ENCODE data around the gene MSI2.

DNA sequence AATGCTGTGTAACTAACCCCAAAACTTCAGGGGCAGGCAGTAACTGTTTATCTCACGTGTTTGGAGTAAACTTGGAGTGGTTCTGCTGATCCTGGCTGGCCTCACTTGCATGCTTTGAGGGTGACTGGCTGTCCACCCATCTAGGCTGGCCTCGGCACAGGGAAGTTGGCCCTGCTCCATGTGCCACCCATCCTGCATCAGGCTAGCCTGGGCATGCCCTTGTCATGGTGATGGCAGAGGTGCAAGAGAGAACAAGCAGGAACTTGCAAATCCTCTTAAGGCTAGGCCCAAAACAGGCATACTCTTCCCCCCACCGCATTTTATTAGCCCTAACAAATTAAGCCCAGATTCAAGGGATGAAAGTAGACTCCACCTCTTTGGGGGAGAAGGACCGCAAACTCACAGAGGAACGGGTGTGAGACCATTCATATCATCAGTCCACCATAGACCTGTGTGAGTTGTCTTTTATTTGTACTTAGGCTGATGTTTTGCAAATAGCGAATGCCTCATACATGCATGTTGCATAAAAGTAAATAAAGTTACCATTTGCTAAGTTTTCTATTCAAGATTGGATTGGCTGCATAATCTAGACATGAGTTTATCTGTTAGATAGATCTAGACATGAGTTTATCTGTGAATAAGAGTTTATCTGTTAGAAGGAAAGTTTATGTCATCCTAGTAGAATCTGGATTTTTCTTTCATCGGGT is 267.8 kb downstream of the MSI2 start:
- no peak for TF ChIP-seq RAD21 (IDR thresholded peaks at IDR 0.05; ENCODE audit: low read depth)
- no peak for TF ChIP-seq EP300 (IDR thresholded peaks at IDR 0.05; ENCODE audit: borderline replicate concordance)
- TF ChIP-seq TAF1 (IDR thresholded peaks at IDR 0.05; ENCODE audit: low read depth) = no peak
- TF ChIP-seq MAX (IDR thresholded peaks at IDR 0.05) = no peak
- TF ChIP-seq FOXM1 (IDR thresholded peaks at IDR 0.05; ENCODE audit: borderline replicate concordance, low read depth) = no peak
- TF ChIP-seq, protein P1, sequence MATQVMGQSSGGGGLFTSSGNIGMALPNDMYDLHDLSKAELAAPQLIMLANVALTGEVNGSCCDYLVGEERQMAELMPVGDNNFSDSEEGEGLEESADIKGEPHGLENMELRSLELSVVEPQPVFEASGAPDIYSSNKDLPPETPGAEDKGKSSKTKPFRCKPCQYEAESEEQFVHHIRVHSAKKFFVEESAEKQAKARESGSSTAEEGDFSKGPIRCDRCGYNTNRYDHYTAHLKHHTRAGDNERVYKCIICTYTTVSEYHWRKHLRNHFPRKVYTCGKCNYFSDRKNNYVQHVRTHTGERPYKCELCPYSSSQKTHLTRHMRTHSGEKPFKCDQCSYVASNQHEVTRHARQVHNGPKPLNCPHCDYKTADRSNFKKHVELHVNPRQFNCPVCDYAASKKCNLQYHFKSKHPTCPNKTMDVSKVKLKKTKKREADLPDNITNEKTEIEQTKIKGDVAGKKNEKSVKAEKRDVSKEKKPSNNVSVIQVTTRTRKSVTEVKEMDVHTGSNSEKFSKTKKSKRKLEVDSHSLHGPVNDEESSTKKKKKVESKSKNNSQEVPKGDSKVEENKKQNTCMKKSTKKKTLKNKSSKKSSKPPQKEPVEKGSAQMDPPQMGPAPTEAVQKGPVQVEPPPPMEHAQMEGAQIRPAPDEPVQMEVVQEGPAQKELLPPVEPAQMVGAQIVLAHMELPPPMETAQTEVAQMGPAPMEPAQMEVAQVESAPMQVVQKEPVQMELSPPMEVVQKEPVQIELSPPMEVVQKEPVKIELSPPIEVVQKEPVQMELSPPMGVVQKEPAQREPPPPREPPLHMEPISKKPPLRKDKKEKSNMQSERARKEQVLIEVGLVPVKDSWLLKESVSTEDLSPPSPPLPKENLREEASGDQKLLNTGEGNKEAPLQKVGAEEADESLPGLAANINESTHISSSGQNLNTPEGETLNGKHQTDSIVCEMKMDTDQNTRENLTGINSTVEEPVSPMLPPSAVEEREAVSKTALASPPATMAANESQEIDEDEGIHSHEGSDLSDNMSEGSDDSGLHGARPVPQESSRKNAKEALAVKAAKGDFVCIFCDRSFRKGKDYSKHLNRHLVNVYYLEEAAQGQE (IDR thresholded peaks at IDR 0.05; ENCODE audit: low read depth) = no peak
- no peak for TF ChIP-seq EGR1 (IDR thresholded peaks at IDR 0.05)
- no peak for TF ChIP-seq CEBPB (IDR thresholded peaks at IDR 0.05)
- TF ChIP-seq TEAD4 (IDR thresholded peaks at IDR 0.05) = no peak

Data from Ishikawa (cell line).